ENCODE measurements around the gene TOB1.

TOB1 gene

GRCh38 chr17:50816271-50816670, 49.9 kb downstream of the TOB1 start:
- TF ChIP-seq Cebpa-rat (IDR thresholded peaks at IDR 0.05), result no peak
- Histone ChIP-seq H3K4me2 (peak overlapping the region in 2 of 11 experiments; percentile 2 to 23; a peak in 2 of 22 replicates), H3K9ac (no peak overlapping the region)

GRCh38 chr17:50815400-50815799, 50.8 kb downstream of the TOB1 start:
- Histone ChIP-seq H4K20me1 (no peaks in the 10 kb centered on the region; a peak in 1 of 22 replicates), H3K27me3 (no peaks in the 10 kb centered on the region), H3K4me3 (no peak overlapping the region), H3K27ac (no peak overlapping the region; a peak in 1 of 22 replicates), H3K4me2 (peak overlapping the region in 3 of 11 experiments; percentile 2 to 32 (median 6); a peak in 4 of 22 replicates), H3K9me3 (replicated peaks in 1 of 11) (0 out of 22 replicates have a peak, but pooled peaks cover 0 to 7% (median 0%) of the 10 kb centered on the region in 11 experiments), H3K36me3 (no peaks in the 10 kb centered on the region), H3K9ac (no peak overlapping the region), H3K4me1 (peaks cover 5 to 24% (median 13%) of the 10 kb centered on the region in 10 experiments; a peak in 15 of 20 replicates)
- no peak for TF ChIP-seq Cebpa-rat (IDR thresholded peaks at IDR 0.05)

More at GRCh38 chr17:50816271-50816670, 49.9 kb downstream of the TOB1 start:
- Histone ChIP-seq H3K4me1 (peaks cover 5 to 24% (median 13%) of the 10 kb centered on the region in 10 experiments; a peak in 15 of 20 replicates), H3K4me3 (no peak overlapping the region), H4K20me1 (no peaks in the 10 kb centered on the region; a peak in 1 of 22 replicates), H3K36me3 (no peaks in the 10 kb centered on the region), H3K27ac (no peak overlapping the region), H3K27me3 (no peaks in the 10 kb centered on the region), H3K9me3 (replicated peaks in 1 of 11) (0 out of 22 replicates have a peak, but pooled peaks cover 0 to 7% (median 0%) of the 10 kb centered on the region in 11 experiments)

- no peak overlapping the region for H3K4me2 ChIP-seq
- H3K4me3 ChIP-seq, result no peak overlapping the region
- no peaks in the 10 kb centered on the region for H3K27me3 ChIP-seq
- H3K9ac ChIP-seq, result no peak overlapping the region
- H4K20me1 ChIP-seq, result no peaks in the 10 kb centered on the region
- no peak for TF ChIP-seq Cebpa-rat (IDR thresholded peaks at IDR 0.05)
- 0 out of 22 replicates have a peak, but pooled peaks cover 0 to 7% (median 0%) of the 10 kb centered on the region in 11 experiments for H3K9me3 ChIP-seq (replicated peaks in 1 of 11)
- H3K27ac ChIP-seq, result no peak overlapping the region
- no peaks in the 10 kb centered on the region for H3K36me3 ChIP-seq
- H3K4me1 ChIP-seq, result peaks cover 5 to 17% (median 9%) of the 10 kb centered on the region in 10 experiments; a peak in 15 of 20 replicates
These were observed 52.6 kb downstream of the TOB1 start for GRCh38 chr17:50813583-50813982.
